GM10266 (cell line): Measurements from ENCODE around the gene LMO7.

Experiments used
- DNase-seq: peaks from one replicate; pipeline ENCODE4 v3.0.0; 2012; ENCODE audit errors: extremely low spot score
- TF ChIP-seq, protein P1 (sequence below): IDR thresholded peaks from 2 replicates; pipeline ENCODE4 v1.5.1; 2012; ENCODE audit warnings: mild to moderate bottlenecking, low read depth; ENCODE audit not compliant: control insufficient read depth, insufficient read depth; ENCODE audit errors: missing control alignments

LMO7 gene

DNA sequence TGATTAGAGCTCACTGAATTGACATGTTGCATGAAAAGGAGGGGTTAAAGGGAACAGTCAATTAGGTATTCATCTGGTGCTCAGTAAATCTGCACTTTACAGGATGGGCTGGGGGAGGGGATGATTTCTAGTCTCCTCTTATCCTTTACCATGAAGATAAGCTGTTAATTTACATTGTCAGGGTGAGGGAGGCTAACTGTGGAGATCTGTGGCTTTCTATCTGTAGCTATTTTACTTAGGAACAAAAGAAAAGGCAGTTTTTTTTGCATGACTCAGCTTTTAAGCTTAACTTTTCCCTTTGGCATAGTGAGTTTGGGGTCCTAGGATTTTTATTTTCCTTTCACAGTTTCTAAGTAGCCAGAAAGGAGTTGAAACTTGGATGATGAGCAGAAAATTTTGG, 253.3 kb downstream of the LMO7 start:
- no peak for DNase-seq
- TF ChIP-seq, protein P1, sequence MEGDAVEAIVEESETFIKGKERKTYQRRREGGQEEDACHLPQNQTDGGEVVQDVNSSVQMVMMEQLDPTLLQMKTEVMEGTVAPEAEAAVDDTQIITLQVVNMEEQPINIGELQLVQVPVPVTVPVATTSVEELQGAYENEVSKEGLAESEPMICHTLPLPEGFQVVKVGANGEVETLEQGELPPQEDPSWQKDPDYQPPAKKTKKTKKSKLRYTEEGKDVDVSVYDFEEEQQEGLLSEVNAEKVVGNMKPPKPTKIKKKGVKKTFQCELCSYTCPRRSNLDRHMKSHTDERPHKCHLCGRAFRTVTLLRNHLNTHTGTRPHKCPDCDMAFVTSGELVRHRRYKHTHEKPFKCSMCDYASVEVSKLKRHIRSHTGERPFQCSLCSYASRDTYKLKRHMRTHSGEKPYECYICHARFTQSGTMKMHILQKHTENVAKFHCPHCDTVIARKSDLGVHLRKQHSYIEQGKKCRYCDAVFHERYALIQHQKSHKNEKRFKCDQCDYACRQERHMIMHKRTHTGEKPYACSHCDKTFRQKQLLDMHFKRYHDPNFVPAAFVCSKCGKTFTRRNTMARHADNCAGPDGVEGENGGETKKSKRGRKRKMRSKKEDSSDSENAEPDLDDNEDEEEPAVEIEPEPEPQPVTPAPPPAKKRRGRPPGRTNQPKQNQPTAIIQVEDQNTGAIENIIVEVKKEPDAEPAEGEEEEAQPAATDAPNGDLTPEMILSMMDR = no peak

DNA sequence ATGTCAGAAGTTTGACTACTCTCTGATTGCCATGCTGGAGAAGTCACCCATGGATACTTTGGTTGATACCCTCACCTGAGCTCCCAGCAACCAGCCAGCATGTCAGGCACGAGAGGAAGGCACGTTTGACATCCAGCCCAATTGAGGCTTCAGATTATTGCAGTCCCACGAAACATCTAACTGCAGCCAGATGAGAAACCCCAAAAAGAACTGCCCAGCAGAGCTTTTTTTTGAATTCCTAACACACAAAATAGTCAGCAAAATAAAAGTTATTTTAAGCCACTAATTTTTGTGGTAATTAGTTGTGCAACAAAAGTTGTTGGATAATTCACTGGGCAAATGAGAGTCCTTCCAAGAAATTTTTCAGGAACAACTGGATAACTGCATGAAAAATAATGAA, 259.0 kb downstream of the LMO7 start:
- TF ChIP-seq, protein P1 = no peak
- no peak for DNase-seq

DNA sequence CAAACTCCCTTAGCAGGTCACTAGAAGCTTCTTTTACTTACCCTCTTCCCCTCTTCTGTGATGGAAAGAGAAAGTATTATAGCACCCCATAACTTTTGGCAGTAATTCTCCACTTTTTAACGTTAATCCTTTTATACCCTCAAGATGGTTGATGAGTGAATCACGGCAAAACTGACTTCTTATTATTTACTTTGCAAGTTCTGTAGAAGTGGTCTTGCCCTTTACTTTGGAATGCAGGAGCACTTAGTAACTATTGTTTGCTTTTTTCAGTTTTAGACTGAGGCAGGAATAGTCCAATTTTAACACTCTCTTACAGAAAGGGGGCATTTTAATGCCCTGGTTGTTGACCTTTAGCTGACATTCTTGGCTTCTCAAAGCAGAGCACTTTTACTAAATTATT, 260.1 kb downstream of the LMO7 start:
- no peak for DNase-seq
- TF ChIP-seq, protein P1 = no peak

DNA sequence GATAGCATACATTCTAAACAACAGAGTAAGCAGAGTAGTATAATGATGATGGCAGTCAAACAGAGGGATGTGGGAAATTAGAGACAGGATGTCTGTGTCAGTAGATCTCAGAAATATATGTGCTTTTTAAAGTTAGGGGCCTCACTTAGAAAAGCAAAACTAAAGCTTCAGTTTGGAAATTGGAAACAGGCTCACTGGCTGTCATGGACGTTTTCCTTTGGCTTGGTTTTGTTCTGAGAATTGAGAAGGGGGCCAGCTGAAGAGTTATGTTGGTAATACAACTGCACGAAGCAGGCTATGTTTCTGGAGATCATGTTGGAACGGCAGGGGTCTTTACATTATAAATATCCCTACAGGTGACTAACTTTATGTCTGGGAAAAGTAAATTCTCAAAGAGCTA, 261.3 kb downstream of the LMO7 start:
- DNase-seq = no peak
- TF ChIP-seq, protein P1 = no peak

DNA sequence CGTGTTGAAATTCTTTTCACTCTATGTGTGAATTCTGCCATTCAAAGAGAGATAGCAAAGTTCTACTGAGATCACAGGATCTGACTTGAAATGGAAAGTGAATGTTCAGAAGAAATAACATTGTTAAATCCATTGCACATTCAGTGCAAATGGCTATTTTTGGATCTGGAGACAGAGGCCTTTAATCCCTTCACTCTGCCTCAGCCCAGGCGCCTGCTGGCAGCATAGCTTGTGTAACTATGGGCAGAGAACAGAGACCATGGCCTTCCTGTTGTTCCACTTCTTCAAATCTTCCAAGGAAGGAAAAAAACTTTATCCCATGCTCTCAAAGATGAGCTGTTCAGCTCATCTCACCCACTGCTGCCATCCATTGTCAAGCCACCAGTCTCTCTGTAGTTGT, 265.4 kb downstream of the LMO7 start:
- TF ChIP-seq, protein P1 = no peak
- no peak for DNase-seq

DNA sequence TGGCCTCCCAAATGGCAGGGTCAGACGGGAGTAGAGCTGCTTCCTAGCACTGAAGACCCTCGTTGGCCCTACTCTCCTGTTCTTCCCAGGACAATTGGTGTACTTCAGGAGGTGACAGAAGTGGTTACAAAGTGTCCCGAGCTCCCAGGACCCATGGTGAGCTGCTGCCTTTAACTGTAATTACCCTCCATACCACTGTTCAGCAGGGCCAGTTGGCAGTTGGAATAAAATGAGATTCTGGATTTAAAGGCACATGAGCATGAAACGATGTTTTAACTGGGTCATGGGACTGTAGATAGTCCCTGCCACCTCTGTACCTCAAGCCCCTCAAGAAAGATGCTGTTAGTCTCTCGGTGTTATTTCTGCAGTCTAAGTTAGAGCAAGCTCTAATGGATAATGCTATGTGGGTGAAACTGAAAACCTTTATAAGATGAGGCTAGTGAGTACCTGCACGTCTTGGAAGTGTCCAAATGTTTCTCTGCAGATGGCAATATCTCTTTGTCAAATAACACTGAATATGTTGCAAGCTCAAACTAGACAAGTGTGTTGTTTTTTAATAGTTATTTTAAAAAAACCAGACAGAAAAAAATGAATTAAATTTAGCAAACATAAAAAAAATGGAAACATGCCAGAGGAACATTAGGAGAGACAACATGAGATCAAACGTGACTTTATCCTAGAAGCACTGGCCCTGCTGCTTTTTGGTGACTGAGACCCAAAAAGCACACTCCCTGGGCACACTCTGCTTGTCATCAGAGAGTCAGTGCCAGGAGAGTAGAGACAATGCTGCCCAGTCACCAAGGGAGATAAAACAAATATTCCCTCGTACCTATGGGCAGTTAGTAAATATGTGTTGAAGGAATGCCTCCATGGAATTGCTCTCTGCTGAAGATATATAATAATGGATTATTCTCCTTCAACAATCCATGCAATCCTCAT, 266.3 kb downstream of the LMO7 start:
- TF ChIP-seq, protein P1 = no peak

DNA sequence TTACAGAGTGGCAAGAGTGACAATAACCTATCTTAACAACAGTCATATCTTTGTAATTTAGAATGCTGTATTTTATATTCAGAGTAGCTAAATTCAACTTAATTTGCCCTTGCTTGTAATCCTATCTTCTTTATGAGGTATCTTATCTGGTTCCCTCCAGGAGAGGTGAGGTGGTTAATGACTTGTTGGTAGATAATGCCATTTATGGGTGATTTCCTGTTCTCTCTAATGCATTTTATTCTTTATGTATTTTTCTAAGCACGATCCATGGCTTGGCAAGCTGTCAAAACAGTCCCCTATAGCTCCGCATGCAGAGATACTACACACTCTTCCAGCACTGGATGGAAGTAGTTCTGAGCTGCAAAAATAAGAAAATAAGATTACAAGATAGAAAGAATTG, 267.9 kb downstream of the LMO7 start:
- TF ChIP-seq, protein P1 = no peak
- DNase-seq = no peak

More for the DNA sequence above, 266.3 kb downstream of the LMO7 start:
- no peak for DNase-seq
